ENCODE results near the gene MTHFD1. TPM values are rescaled to one million over a fixed set of nuclear protein-coding genes. Genes with fewer than 3 reads are reported as not detected.

MTHFD1 gene
- total and polyA plus RNA-seq, 11 donors = 39.0 to 72.1 (median 57.2) TPM

DNA sequence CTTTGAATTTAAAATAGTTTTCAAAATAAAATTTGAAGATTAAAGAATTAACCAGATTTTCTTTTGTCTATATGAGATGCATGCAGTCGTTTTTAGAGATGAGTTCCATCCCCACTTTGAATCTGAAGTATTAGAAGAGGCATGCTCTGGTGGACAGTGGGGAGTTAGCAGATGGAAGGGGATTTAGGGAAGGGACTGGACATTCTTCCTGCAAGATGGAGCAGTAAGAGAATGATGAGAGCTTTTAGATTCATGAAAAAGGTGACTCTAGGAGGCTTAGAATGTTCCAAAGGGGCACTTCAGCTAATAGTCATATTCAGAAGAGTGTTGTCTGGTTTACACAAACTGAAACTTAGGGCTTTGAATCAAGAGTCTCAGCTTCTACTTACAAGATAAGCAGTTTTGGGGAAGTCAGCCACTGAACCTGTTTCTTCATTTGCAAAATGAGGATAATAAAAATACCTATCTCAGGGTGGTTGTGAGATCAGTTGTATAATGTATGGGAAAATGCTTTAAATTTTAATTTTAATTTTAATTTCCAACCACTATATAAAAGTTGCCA lies 120.1 kb downstream of the MTHFD1 start:
- TF ChIP-seq POLR2A (IDR thresholded peaks at IDR 0.05) (no peak), CTCF (IDR thresholded peaks at IDR 0.05) (no peak)
- Histone ChIP-seq H3K36me3 (no peaks in the 10 kb centered on the region), H3K27ac (peak overlapping the region in 1 of 12 donors; percentile 100), H3K4me1 (peaks cover 3 to 74% (median 58%) of the 10 kb centered on the region in 12 donors), H3K27me3 (no peaks in the 10 kb centered on the region), H3K9me3 (no peaks in the 10 kb centered on the region), H3K4me3 (no peak overlapping the region)
- DNase-seq = no peak
- 27 to 42% (median 31%) methylated on average over 1 of the region's 1 CpG for whole genome bisulfite sequencing, 4 donors
- intact Hi-C loops (cut with DNase I) = loop anchor here in 1 of 10 donors (10.0 kb wide), 1 partner anchor 163 kb away; no protein-coding TSS in a partner anchor
- no peak for ATAC-seq

- DNase-seq = no peak
- Histone ChIP-seq H3K27me3 (no peaks in the 10 kb centered on the region), H3K4me3 (no peak overlapping the region), H3K27ac (peak overlapping the region in 1 of 12 donors; percentile 33), H3K9me3 (no peaks in the 10 kb centered on the region), H3K4me1 (peaks cover 3 to 75% (median 58%) of the 10 kb centered on the region in 12 donors), H3K36me3 (no peaks in the 10 kb centered on the region)
- intact Hi-C loops (cut with DNase I) = loop anchor here in 1 of 10 donors (10.0 kb wide), 1 partner anchor 164 kb away; no protein-coding TSS in a partner anchor
- ATAC-seq = no peak
- TF ChIP-seq POLR2A (IDR thresholded peaks at IDR 0.05) (no peak), CTCF (IDR thresholded peaks at IDR 0.05) (no peak)
- WGBS, 4 donors = 87 to 91% (median 88%) methylated on average over 8 of the region's 8 CpGs
Measured at GRCh38 chr14:64509036-64509435, 120.9 kb downstream of the MTHFD1 start.

Other genes starting within 250 kb of the MTHFD1 start
- 1 to 10 TPM in 3 of 9 donors, under 1 TPM in 6; 0.16 to 1.7 (median 0.67) TPM for gene ESR2, start 94.0 kb upstream of the MTHFD1 start, total RNA-seq
- gene ESR2, start 94.0 kb upstream of the MTHFD1 start, polyA plus RNA-seq = under 1 TPM; 0.15 to 0.40 TPM
- under 1 TPM in 8 of 9 donors, not detected in 1; 0.12 to 0.61 (median 0.21) TPM for gene AKAP5, start 77.1 kb downstream of the MTHFD1 start, total RNA-seq
- under 1 TPM; 0.08 TPM for gene AKAP5, start 77.1 kb downstream of the MTHFD1 start, polyA plus RNA-seq
- gene ZBTB25, start 115.5 kb downstream of the MTHFD1 start, total RNA-seq = 10 to 100 TPM; 12.5 to 28.0 (median 19.0) TPM
- 10 to 100 TPM in 1 of 2 donors, 1 to 10 TPM in 1; 4.0 to 10.0 TPM for gene ZBTB25, start 115.5 kb downstream of the MTHFD1 start, polyA plus RNA-seq
- gene ZBTB1, start 116.4 kb downstream of the MTHFD1 start, total RNA-seq = 10 to 100 TPM; 16.2 to 29.5 (median 21.2) TPM
- 10 to 100 TPM in 1 of 2 donors, 1 to 10 TPM in 1; 9.0 to 11.5 TPM for gene ZBTB1, start 116.4 kb downstream of the MTHFD1 start, polyA plus RNA-seq
- 10 to 100 TPM in 8 of 9 donors, 1 to 10 TPM in 1; 9.6 to 96.0 (median 22.9) TPM for gene HSPA2, start 152.4 kb downstream of the MTHFD1 start, total RNA-seq
- 10 to 100 TPM in 1 of 2 donors, 1 to 10 TPM in 1; 3.2 to 25.0 TPM for gene HSPA2, start 152.4 kb downstream of the MTHFD1 start, polyA plus RNA-seq
- gene PPP1R36, start 161.6 kb downstream of the MTHFD1 start, total RNA-seq = 1 to 10 TPM in 1 of 9 donors, under 1 TPM in 3, not detected in 5; 0.39 to 1.0 (median 0.62) TPM
- gene PPP1R36, start 161.6 kb downstream of the MTHFD1 start, polyA plus RNA-seq = under 1 TPM; 0.11 to 0.30 TPM

Measured in heart left ventricle (tissue), 16 donors.